ENCODE measurements around the gene THOC1.

Gene THOC1

GRCh38 chr18:306608-307255 is 38.9 kb upstream of the THOC1 start:
- no peak for DNase-seq (ENCODE audit: low spot score)
- no peak for TF ChIP-seq CTCF (IDR thresholded peaks at IDR 0.05; ENCODE audit: extremely low read depth, missing control alignments)

GRCh38 chr18:305003-305501 is 37.2 kb upstream of the THOC1 start:
- TF ChIP-seq CTCF (IDR thresholded peaks at IDR 0.05; ENCODE audit: extremely low read depth, missing control alignments), result no peak
- no peak for DNase-seq (ENCODE audit: low spot score)

GRCh38 chr18:303607-304006 is 35.8 kb upstream of the THOC1 start:
- no peak for DNase-seq (ENCODE audit: low spot score)
- TF ChIP-seq CTCF (IDR thresholded peaks at IDR 0.05; ENCODE audit: extremely low read depth, missing control alignments), result no peak

- DNase-seq (ENCODE audit: low spot score), result no peak
- TF ChIP-seq CTCF (IDR thresholded peaks at IDR 0.05; ENCODE audit: extremely low read depth, missing control alignments), result no peak
These were observed 35.2 kb upstream of the THOC1 start for GRCh38 chr18:303011-303410.

GRCh38 chr18:302097-302496 is 34.2 kb upstream of the THOC1 start:
- TF ChIP-seq CTCF (IDR thresholded peaks at IDR 0.05; ENCODE audit: extremely low read depth, missing control alignments), result no peak
- DNase-seq (ENCODE audit: low spot score), result no peak

GRCh38 chr18:297936-298335 is 30.1 kb upstream of the THOC1 start:
- TF ChIP-seq CTCF (IDR thresholded peaks at IDR 0.05; ENCODE audit: extremely low read depth, missing control alignments), result no peak
- no peak for DNase-seq (ENCODE audit: low spot score)

GRCh38 chr18:295756-296490 is 28.1 kb upstream of the THOC1 start:
- TF ChIP-seq CTCF (IDR thresholded peaks at IDR 0.05; ENCODE audit: extremely low read depth, missing control alignments), result no peak
- DNase-seq (ENCODE audit: low spot score), result no peak
